RPMI8226 (cell line): ENCODE results near the gene SSX3.
"Not testable (repeated sequence)": the region's sequence is repeated elsewhere in the genome, so short reads cannot be mapped to it uniquely, and the experiment has no call there.

Experiments
- DNase-seq: peaks from one replicate; pipeline ENCODE4 v3.0.0-alpha.2; 2015

Gene SSX3

GRCh38 chrX:48356315-48357094 lies at the start of gene SSX3:
TSS of gene SSX3 (minus strand) at chrX:48356703. CDS start at chrX:48355249, 1,454 bp downstream.
- DNase-seq = not testable (repeated sequence)

DNA sequence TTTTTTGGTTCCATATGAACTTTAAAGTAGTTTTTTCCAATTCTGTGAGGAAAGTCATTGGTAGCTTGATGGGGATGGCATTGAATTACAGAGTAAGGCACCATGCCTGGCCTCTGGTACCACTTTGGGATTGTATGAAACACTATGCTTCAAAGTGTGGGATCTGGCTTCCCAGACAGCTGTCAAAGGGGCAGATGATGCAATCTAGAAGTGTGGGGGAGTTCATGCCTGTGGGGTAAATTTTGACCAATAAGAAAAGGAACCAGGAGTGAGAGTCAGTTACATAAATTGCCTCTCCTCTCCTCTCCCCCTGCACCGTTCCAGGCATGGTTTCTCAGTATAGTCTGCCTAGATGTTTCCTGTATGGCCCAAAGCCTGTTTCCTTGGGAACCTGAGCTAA lies 41.3 kb upstream of the SSX3 start:
- peak; percentile 0 for DNase-seq

GRCh38 chrX:48396931-48397330 lies 40.4 kb upstream of the SSX3 start:
- DNase-seq = not testable (repeated sequence)

- DNase-seq = not testable (repeated sequence)
These were observed 26.7 kb upstream of the SSX3 start, which contains the start of gene SSX4 for GRCh38 chrX:48383239-48383638. TSS of gene SSX4 (plus strand) at chrX:48383539. CDS start at chrX:48384054, 515 bp downstream.

GRCh38 chrX:48370408-48370807 lies 13.9 kb upstream of the SSX3 start:
- not testable (repeated sequence) for DNase-seq

GRCh38 chrX:48367717-48368408 lies 11.4 kb upstream of the SSX3 start:
- not testable (repeated sequence) for DNase-seq

GRCh38 chrX:48359281-48359680 lies 2.8 kb upstream of the SSX3 start:
- DNase-seq = not testable (repeated sequence)

- DNase-seq = no peak
These were observed 1.2 kb upstream of the SSX3 start for GRCh38 chrX:48357681-48358080.

DNA sequence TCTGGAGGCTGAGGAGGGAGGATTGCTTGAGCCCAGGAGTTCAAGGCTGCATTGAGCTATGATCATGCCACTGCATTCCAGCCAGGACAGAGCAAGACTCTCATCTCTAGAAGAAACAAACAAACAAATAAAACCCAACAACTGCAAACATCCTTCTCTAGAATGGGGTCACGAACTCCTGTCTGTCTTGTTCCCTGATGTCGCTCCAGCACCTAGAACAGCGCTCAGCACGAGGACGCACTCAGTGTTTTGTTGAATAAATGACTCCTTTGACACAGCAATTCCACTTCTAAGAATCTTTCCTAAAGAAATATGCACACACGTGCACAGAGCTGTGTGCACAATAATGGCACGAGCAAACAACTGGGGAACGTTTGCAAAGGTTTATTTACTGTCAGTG lies 10.4 kb downstream of the SSX3 start:
- not testable (repeated sequence) for DNase-seq

DNA sequence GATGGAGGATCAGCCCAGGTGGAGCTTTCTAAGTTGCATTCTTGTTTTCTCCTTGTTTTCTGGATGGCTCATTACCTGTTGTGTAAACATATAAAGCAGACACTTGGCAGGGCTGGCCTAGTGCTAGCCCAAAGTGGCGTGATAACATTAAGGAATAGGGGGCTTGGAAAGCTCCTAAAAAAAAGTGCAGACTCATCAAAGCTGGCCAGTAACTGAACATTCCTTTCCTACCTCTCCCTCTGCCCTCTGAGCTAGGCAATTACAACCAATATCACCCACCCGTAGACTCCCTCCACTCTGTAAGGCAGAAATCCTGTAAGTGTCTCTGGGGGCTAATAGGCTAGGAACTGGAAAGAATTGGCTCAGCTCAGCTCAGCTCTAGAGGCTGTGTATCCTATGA lies 42.5 kb downstream of the SSX3 start:
- not testable (repeated sequence) for DNase-seq

DNA sequence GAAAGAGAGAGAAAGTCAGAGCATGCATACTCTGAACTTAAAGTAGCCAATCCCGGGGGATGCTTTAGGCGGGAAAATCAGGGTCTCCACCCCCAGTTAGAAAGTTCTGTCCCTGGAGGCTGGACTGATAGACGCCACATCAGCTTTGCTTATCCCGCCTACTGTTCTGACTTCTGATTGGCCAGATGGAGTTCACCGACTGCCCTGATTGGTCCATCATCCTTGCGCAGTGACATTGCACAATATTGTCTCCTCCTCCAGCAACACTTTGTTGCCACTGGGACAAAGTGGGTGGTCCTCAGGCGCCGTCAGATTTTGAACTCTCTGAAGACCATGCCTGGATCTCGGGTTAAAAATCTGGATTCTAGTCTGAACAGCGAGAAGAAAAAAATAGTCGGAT lies 50.3 kb downstream of the SSX3 start:
- DNase-seq = no peak
